Hepatocyte (in vitro differentiated cells): Measurements from ENCODE around the gene ARHGAP20. TPM values are rescaled to one million over a fixed set of nuclear protein-coding genes. Genes with fewer than 3 reads are reported as not detected.

Source experiments
- DNase-seq: peaks from one replicate; pipeline ENCODE4 v3.0.0-alpha.2; 2016; ENCODE audit warnings: low spot score
- H2AFZ ChIP-seq: fragments of 200-600 bp; sonication (generic); 2 replicates; pipeline ENCODE4 v1.6.0; 2016; ENCODE audit warnings: antibody characterized with exemption, mild to moderate bottlenecking
- H3K27ac ChIP-seq: fragments of 200-600 bp; sonication (generic); 2 replicates; pipeline ENCODE4 v1.5.1; 2016; ENCODE audit warnings: mild to moderate bottlenecking
- H3K27me3 ChIP-seq: fragments of 200-600 bp; sonication (generic); 2 replicates; pipeline ENCODE4 v1.6.1; 2016
- H3K36me3 ChIP-seq: fragments of 200-600 bp; sonication (generic); replicated peaks from 2 replicates; pipeline ENCODE4 v1.5.1; 2016; ENCODE audit warnings: low read depth; ENCODE audit not compliant: insufficient read depth
- H3K4me1 ChIP-seq: fragments of 200-600 bp; sonication (generic); 2 replicates; pipeline ENCODE4 v1.5.1; 2016; ENCODE audit warnings: mild to moderate bottlenecking, moderate library complexity; ENCODE audit not compliant: insufficient read depth
- H3K4me2 ChIP-seq: fragments of 200-600 bp; sonication (generic); 2 replicates; pipeline ENCODE4 v1.6.0; 2016
- H3K4me3 ChIP-seq: fragments of 200-600 bp; sonication (generic); 2 replicates; pipeline ENCODE4 v1.5.1; 2016; ENCODE audit warnings: mild to moderate bottlenecking
- H3K79me2 ChIP-seq: fragments of 200-600 bp; sonication (generic); 2 replicates; pipeline ENCODE4 v1.6.0; 2017; ENCODE audit warnings: mild to moderate bottlenecking
- H3K9me2 ChIP-seq: fragments of 200-600 bp; sonication (generic); replicated peaks from 2 replicates; pipeline ENCODE4 v1.6.0; 2017; ENCODE audit warnings: mild to moderate bottlenecking; ENCODE audit not compliant: insufficient read depth
- H3K9me3 ChIP-seq: fragments of 200-600 bp; sonication (generic); 2 replicates; pipeline ENCODE4 v1.5.1; 2016; ENCODE audit warnings: low read depth, mild to moderate bottlenecking
- H4K20me1 ChIP-seq: fragments of 200-600 bp; sonication (generic); 2 replicates; pipeline ENCODE4 v1.6.0; 2016; ENCODE audit warnings: mild to moderate bottlenecking; ENCODE audit not compliant: insufficient read depth, poor library complexity, severe bottlenecking
- CTCF ChIP-seq: fragments of 200-600 bp; sonication (generic); IDR thresholded peaks from 2 replicates; pipeline ENCODE4 v1.5.1; 2016; ENCODE audit warnings: antibody characterized with exemption, mild to moderate bottlenecking; ENCODE audit not compliant: poor library complexity
- EZH2 ChIP-seq: fragments of 200-600 bp; sonication (generic); IDR thresholded peaks from 2 replicates; pipeline ENCODE4 v1.6.1; 2016; ENCODE audit warnings: antibody characterized with exemption, mild to moderate bottlenecking, borderline replicate concordance
- EZH2phosphoT487 ChIP-seq: fragments of 200-600 bp; sonication (generic); IDR thresholded peaks from one replicate; pipeline ENCODE4 v1.6.1; 2018; ENCODE audit warnings: antibody characterized with exemption, mild to moderate bottlenecking, low read depth, moderate library complexity; ENCODE audit not compliant: unreplicated experiment, severe bottlenecking
- WGBS: methylation state at CpG from one replicate; pipeline ENCODE4 v1.1.6; 2016; ENCODE audit warnings: low lambda C conversion rate; ENCODE audit errors: missing lambda C conversion rate; 5-methylcytosine and 5-hydroxymethylcytosine counted together
- polyA plus RNA-seq: library from polyadenylated mRNA; unstranded; fragments of >200 nt; fragmentation: Nextera tagmentation; extraction: Ambion mirVana; gene quantifications from 2 replicates; pipeline ENCODE4 v1.2.1, GENCODE V29; 2016
- total RNA-seq: library from RNA; depleted of rRNA; stranded (reverse); fragments of >200 nt; gene quantifications from 2 replicates; pipeline ENCODE4 v1.2.3, GENCODE V29; 2014

The ARHGAP20 gene
- total and polyA plus RNA-seq, 2 experiments from 2014 or later = 0.79 to 2.6 TPM

GRCh38 chr11:110613197-110613918 lies 98.9 kb downstream of the ARHGAP20 start:
- Histone ChIP-seq H2AFZ (no peak overlapping the region), H3K4me2 (no peak overlapping the region), H3K4me1 (no peaks in the 10 kb centered on the region), H3K79me2 (no peaks in the 10 kb centered on the region), H3K4me3 (no peak overlapping the region), H4K20me1 (no peaks in the 10 kb centered on the region), H3K36me3 (no peaks in the 10 kb centered on the region), H3K27me3 (no peaks in the 10 kb centered on the region), H3K27ac (no peak overlapping the region), H3K9me2 (no peaks in the 10 kb centered on the region), H3K9me3 (no peaks in the 10 kb centered on the region)
- no peak for DNase-seq
- WGBS = 85% methylated on average over 3 of the region's 3 CpGs
- no peak for TF ChIP-seq EZH2
- TF ChIP-seq CTCF = no peak
- no peak for TF ChIP-seq EZH2phosphoT487

- Histone ChIP-seq H3K36me3 (no peaks in the 10 kb centered on the region), H4K20me1 (no peaks in the 10 kb centered on the region), H3K9me2 (no peaks in the 10 kb centered on the region), H3K79me2 (no peaks in the 10 kb centered on the region), H3K27ac (no peak overlapping the region), H3K27me3 (peaks cover 2% of the 10 kb centered on the region), H3K4me2 (no peak overlapping the region), H3K9me3 (no peaks in the 10 kb centered on the region), H3K4me3 (no peak overlapping the region), H2AFZ (no peak overlapping the region), H3K4me1 (no peaks in the 10 kb centered on the region)
- DNase-seq = no peak
- TF ChIP-seq CTCF (no peak), EZH2phosphoT487 (no peak), EZH2 (no peak)
- WGBS = 37% methylated on average over 6 of the region's 6 CpGs
Measured at GRCh38 chr11:110606415-110606814, 105.8 kb downstream of the ARHGAP20 start.

GRCh38 chr11:110601936-110602335 lies 110.3 kb downstream of the ARHGAP20 start:
- no peaks in the 10 kb centered on the region for H4K20me1 ChIP-seq
- H3K4me3 ChIP-seq = no peak overlapping the region
- TF ChIP-seq CTCF (no peak), EZH2 (no peak), EZH2phosphoT487 (no peak)
- no peak overlapping the region for H3K4me2 ChIP-seq
- no peaks in the 10 kb centered on the region for H3K4me1 ChIP-seq
- H3K27me3 ChIP-seq = peaks cover 2% of the 10 kb centered on the region
- H3K27ac ChIP-seq = no peak overlapping the region
- no peak for DNase-seq
- no peaks in the 10 kb centered on the region for H3K79me2 ChIP-seq
- WGBS = 87% methylated on average over 4 of the region's 4 CpGs
- H2AFZ ChIP-seq = no peak overlapping the region
- H3K36me3 ChIP-seq = no peaks in the 10 kb centered on the region
- no peaks in the 10 kb centered on the region for H3K9me2 ChIP-seq
- H3K9me3 ChIP-seq = no peaks in the 10 kb centered on the region
